HepG2 (cell line): ENCODE data around the gene C9orf43. TPM values are rescaled to one million over a fixed set of nuclear protein-coding genes. Genes with fewer than 3 reads are reported as not detected.

Experiments
- AFF4 ChIP-seq: sonication (generic); formaldehyde crosslinking; IDR thresholded peaks from 2 replicates; pipeline ENCODE4 v1.4.0; 2020; ENCODE audit warnings: missing genetic modification reagents
- ATAD3A ChIP-seq: sonication (generic); formaldehyde crosslinking; IDR thresholded peaks from 2 replicates; pipeline ENCODE4 v1.4.0; 2020; ENCODE audit warnings: missing genetic modification reagents
- BRF2 ChIP-seq: sonication (generic); formaldehyde crosslinking; IDR thresholded peaks from 2 replicates; pipeline ENCODE4 v1.8.1; 2022; ENCODE audit warnings: mild to moderate bottlenecking, missing genetic modification reagents
- DPF2 ChIP-seq: sonication (generic); formaldehyde crosslinking; IDR thresholded peaks from 2 replicates; pipeline ENCODE4 v1.4.0; 2020; ENCODE audit warnings: mild to moderate bottlenecking, low read depth, missing genetic modification reagents, borderline replicate concordance
- FOXM1 ChIP-seq: sonication (generic); formaldehyde crosslinking; IDR thresholded peaks from 2 replicates; pipeline ENCODE4 v1.5.0; 2020; ENCODE audit warnings: missing genetic modification reagents
- KLF13 ChIP-seq: sonication (generic); formaldehyde crosslinking; IDR thresholded peaks from 2 replicates; pipeline ENCODE4 v1.4.0; 2020; ENCODE audit warnings: mild to moderate bottlenecking, missing genetic modification reagents
- MLXIP ChIP-seq: sonication (generic); formaldehyde crosslinking; IDR thresholded peaks from 2 replicates; pipeline ENCODE4 v1.9.0; 2021; ENCODE audit warnings: missing genetic modification reagents, borderline replicate concordance
- PAXIP1 ChIP-seq: sonication (generic); formaldehyde crosslinking; conservative IDR thresholded peaks from 2 replicates; pipeline ENCODE4 v1.4.0; 2020; ENCODE audit warnings: mild to moderate bottlenecking, missing genetic modification reagents, moderate library complexity
- TFE3 ChIP-seq: IDR thresholded peaks from 2 replicates; pipeline ENCODE4 v1.6.1; 2016
- ZBTB3 ChIP-seq: sonication (generic); formaldehyde crosslinking; IDR thresholded peaks from 2 replicates; pipeline ENCODE4 v1.4.0; 2020; ENCODE audit warnings: low read depth, mild to moderate bottlenecking, moderate library complexity, missing genetic modification reagents, borderline replicate concordance
- ZMYM4 ChIP-seq: sonication (generic); formaldehyde crosslinking; IDR thresholded peaks from 2 replicates; pipeline ENCODE4 v1.8.1; 2023; ENCODE audit warnings: mild to moderate bottlenecking, missing genetic modification reagents
- ZNF232 ChIP-seq: sonication (generic); formaldehyde crosslinking; IDR thresholded peaks from 2 replicates; pipeline ENCODE4 v1.4.0; 2020; ENCODE audit warnings: missing genetic modification reagents, borderline replicate concordance
- ZNF317 ChIP-seq: sonication (generic); formaldehyde crosslinking; IDR thresholded peaks from 2 replicates; pipeline ENCODE4 v1.5.0; 2020; ENCODE audit warnings: mild to moderate bottlenecking, missing genetic modification reagents
- ZNF44 ChIP-seq: sonication (generic); formaldehyde crosslinking; IDR thresholded peaks from 2 replicates; pipeline ENCODE4 v1.5.1; 2020; ENCODE audit warnings: mild to moderate bottlenecking, missing genetic modification reagents
- ZZZ3 ChIP-seq: sonication (generic); formaldehyde crosslinking; IDR thresholded peaks from 2 replicates; pipeline ENCODE4 v1.4.0; 2020; ENCODE audit warnings: missing genetic modification reagents, mild to moderate bottlenecking, borderline replicate concordance
- polyA plus RNA-seq, 8 experiments: library from polyadenylated mRNA; depleted of rRNA in 3 of 8; stranded (reverse) in 7 of 8; unstranded in 1 of 8; fragments of >200 nt; fragmentation: Illumina TruSeq in 4 of 8; extraction: Trizol in 4 of 8; gene quantifications; 2 replicates each; pipeline versions ENCODE4 v1.2.1 to v1.2.3, GENCODE V29; 2011 to 2016; ENCODE audit warnings: low read depth in 4 of 8, missing spikeins in 1 of 8, mixed read lengths in 1 of 8; ENCODE audit not compliant: insufficient read depth in 1 of 8
- total RNA-seq, 5 experiments: library from RNA; depleted of rRNA; stranded (reverse); fragments of >200 nt; fragmentation: Illumina TruSeq; extraction: Trizol; gene quantifications; 2 replicates each; pipeline ENCODE4 v1.2.3, GENCODE V29; 2016; ENCODE audit warnings: low read depth in 1 of 5

The C9orf43 gene
- total and polyA plus RNA-seq, 2 of the 13 experiments (the other 11 are each of a cell fraction or from before 2014, with no cell fraction given), result 0.24 to 0.31 TPM

- no peak for TF ChIP-seq AFF4 (CRISPR knock-in tag)
- TF ChIP-seq FOXM1 (CRISPR knock-in tag), result no peak
- peak; percentile 34; the same call in 1 of the 2 replicates for TF ChIP-seq MLXIP (CRISPR knock-in tag)
- TF ChIP-seq ZBTB3 (CRISPR knock-in tag), result no peak
- TF ChIP-seq BRF2 (CRISPR knock-in tag), result 0 out of 2 replicates have a peak, but pooled peaks have one; percentile 63
- no peak for TF ChIP-seq ATAD3A
- TF ChIP-seq ZNF317, result peak; percentile 61
- no peak for TF ChIP-seq ZZZ3 (CRISPR knock-in tag)
- TF ChIP-seq KLF13, result no peak
- TF ChIP-seq TFE3, result 0 out of 2 replicates have a peak, but pooled peaks have one; percentile 45
- no peak; the same call in 1 of the 2 replicates for TF ChIP-seq ZNF44 (CRISPR knock-in tag)
- peak; percentile 80 for TF ChIP-seq PAXIP1 (CRISPR knock-in tag)
- TF ChIP-seq DPF2, result no peak
- TF ChIP-seq ZNF232 (CRISPR knock-in tag), result peak; percentile 66; the same call in 1 of the 2 replicates
- peak; percentile 84 for TF ChIP-seq ZMYM4 (CRISPR knock-in tag)
Measured at GRCh38 chr9:113401027-113401792, 9.3 kb upstream of the C9orf43 start, which contains the start of gene ALAD (continued).
